NCI-H2196 treated with DMSO at 0.1 percent for 48 hours (cell line): Measurements from ENCODE around the gene CLDN11.

Experiments used
- DNase-seq: peaks from one replicate; lab custom pipeline; 2025; ENCODE audit not compliant: unreplicated experiment; lab: John Stamatoyannopoulos, UW

CLDN11 gene

DNA sequence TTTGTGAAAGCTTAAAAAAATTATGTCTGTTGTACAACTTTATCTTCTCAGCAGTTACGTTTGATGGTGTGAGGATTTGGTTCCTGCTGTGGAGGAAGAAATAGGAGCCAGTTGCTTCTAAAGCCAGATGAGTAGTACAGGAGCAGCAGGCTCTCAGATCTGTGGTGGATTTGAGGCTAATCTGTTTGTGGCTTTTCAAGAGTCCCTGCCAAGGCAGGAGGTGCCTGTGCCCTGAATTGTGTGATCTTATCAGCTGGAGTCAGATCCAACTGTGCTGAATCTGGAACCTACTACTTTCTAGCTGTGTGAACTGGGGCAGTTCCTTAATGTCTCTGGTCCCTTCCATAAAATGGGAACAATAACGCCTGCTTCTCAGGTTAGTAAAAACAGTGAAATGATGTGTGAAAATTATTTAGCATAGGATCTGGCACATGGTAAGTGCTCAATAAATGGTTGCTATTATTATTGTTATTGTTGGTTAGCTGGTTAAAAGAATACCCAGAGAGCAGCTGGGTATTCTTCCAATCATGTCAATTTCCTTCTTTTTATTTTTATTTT lies 7.7 kb downstream of the CLDN11 start:
- no peak for DNase-seq

DNA sequence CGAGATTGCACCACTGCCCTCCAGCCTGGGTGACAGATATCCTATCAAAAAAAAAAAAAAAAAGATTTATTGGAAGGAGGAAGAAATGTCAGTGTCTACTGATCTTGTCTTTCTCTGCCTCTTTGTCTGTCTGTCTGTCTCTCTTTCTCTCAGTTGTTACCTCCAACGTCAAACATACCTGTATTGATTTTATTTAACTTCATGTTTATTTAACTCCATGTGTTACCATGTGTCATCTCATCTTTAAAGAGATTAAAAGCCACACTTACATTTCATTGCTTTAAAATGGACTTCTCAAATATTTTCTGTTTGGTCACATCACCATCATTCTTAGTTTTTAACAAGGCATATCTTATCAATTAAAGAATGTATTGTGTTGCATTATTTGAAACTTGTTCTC lies 9.4 kb downstream of the CLDN11 start:
- DNase-seq, result no peak

DNA sequence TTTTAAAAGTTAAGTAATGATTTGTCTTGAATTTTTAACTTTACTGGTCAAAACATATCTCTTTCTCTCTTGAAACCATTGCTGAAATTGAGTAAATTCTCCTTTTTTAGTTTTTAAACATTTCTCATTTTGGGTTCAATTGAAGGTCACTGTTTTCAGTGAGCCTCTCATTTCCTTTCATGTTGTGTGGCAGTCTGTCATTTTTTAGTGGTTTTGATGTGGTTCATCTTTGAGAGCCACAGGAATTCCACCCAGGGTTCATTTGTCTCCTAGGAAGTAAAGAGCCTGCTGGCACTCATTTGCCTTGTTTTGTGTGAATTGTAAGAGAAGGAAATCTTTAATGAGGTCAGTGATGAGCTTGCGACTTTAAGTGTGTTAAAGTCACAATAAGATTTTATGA lies 10.4 kb downstream of the CLDN11 start:
- DNase-seq, result no peak

GRCh38 chr3:170431054-170431453 lies 12.4 kb downstream of the CLDN11 start:
- DNase-seq, result no peak

DNA sequence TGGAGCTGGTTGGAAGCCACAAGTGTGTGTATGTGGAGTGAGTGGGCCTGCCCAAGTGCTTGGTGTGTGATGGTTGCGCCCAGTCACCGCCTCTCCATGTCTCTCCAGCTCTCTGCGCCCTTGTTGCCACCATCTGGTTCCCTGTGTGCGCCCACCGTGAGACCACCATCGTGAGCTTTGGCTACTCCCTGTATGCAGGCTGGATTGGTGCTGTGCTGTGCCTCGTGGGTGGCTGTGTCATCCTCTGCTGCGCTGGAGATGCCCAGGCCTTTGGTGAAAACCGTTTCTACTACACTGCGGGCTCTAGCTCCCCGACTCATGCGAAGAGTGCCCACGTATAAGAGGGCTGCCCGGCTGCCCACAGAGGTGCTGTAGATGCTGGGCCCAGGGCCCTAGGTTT lies 13.7 kb downstream of the CLDN11 start:
- DNase-seq, result no peak

GRCh38 chr3:170436697-170437096 lies 18.0 kb downstream of the CLDN11 start:
- no peak for DNase-seq

GRCh38 chr3:170437176-170437575 lies 18.5 kb downstream of the CLDN11 start:
- DNase-seq, result no peak

DNA sequence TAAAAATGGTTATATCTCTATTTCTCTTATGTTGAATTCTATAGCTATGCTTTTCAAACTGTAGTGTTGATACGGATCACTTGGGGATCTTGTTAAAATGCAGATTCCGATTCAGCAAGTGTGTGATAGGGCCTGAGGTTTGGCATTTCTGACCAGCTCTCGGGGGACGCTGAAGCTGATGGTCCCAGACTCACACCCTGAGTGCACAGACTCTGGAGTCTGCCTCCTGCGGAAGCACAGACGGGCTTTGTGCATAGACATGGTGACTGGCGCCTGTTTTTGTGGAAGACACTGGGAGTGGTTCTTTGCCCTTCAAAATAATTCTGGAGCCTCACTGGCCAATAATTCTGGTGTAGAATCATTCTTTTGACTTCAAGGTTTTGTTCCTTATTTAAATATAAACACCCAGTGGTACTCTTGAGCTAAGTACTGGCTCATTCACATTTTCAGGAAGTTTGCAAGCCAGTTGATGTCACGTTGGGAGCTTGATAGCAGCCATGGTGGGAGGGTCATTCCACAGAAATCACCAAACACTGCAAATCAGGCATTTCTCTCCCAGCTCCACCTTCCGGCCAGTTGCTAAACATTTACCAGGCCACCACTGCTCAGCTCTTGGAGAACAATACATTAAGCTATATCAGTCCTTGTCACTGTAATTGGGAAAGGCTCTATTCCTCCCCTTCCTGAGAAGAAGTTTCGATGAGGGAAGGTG lies 19.2 kb downstream of the CLDN11 start:
- no peak for DNase-seq

GRCh38 chr3:170438836-170439235 lies 20.2 kb downstream of the CLDN11 start:
- DNase-seq, result no peak

- no peak for DNase-seq
These were observed 21.7 kb downstream of the CLDN11 start for GRCh38 chr3:170440344-170440743.

- no peak for DNase-seq
These were observed 22.7 kb downstream of the CLDN11 start for GRCh38 chr3:170441412-170441811.

DNA sequence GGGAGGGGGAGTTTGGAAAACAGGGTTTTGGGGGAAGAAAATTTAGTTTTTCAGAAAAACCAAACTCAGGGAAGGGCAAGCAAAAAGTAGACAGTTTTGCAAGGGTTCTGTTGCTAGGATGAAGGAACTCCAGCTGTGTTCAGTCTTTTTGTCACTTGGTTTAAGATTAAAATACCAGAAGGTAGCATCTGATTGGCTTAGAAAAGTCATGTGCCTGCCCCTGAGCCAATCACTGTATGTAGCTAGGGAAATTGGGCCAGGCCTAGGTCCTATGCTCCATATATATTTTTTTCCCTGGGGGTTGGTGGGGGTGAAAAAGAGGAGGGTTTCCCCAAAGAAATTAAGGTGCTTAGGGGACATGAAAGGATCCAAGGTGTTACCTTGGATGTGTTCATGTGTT lies 24.3 kb downstream of the CLDN11 start:
- DNase-seq, result no peak

DNA sequence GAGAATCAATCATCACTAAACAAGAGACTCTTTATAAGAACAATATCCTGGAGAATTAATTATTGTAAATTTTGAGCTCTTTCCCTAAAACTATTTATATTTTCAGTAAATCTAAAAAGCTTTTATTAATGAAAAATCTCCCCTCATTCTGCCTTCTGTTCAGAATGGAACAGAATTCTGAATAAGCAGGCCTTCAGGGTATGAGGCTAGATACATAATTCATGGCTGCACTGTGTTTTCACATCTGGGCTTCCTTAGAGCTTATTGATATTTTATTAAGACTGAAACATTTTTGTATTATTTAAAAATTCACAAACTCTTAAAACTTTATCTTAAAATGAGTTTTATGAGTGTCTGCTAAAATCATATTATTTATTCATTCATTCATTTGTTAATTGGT lies 24.8 kb downstream of the CLDN11 start:
- no peak for DNase-seq

DNA sequence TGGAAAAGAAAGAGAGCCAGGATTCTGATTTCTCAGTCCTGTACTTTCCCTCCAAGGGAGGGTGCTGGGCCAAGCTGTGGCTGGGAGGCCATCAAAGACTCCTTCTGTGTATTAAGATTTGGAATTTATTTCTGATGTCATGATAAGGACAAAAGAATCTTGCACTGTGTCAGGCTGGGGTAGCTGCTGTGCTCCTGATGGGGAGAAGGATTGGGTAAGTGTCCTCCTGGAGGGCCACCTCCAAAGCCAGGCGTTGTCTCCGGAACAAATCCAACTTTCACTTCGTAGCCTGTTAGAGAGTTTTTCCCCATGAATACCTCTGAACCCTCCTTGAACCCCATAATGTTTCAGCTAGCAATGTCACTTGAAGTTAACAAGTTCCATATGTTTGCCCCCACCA lies 29.9 kb downstream of the CLDN11 start:
- DNase-seq, result no peak

DNA sequence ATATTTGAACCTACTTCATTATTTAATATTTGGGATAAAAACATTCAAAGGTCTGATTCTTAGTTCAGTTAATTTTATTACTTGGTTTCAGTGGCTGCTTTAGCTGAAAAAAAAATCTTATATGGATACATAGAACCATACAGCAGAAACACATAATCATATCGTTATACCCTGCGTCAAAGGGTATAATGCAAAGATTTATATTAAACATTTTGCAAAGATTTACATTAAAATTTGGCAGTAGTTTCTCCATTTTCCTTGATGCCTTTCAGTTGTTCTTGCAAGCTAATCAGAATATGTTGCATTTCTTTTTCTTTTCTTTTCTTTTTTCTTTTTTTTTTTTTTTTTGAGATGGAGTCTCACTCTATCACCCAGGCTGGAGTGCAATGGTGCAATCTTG lies 31.4 kb downstream of the CLDN11 start:
- no peak for DNase-seq

GRCh38 chr3:170454509-170454908 lies 35.8 kb downstream of the CLDN11 start:
- DNase-seq, result no peak

DNA sequence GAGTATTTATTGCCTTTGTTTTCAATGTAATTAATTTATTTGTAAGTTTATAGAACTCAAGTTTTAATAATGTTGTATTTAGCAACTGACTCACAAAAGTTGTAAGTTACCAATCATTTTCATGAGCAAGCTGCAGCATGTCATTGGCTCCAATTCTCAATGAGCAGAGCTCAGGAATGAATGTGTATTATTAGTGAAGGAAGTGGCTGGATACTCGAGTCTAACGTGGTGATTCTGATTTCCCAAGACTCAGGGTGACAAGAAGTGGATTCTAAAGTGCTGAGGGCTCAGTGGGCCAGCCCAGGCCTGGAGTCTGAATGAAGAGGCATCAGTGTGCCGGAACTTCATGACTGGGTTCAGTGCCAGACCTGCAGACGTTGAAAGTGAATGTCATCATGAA lies 39.6 kb downstream of the CLDN11 start:
- DNase-seq, result no peak

DNA sequence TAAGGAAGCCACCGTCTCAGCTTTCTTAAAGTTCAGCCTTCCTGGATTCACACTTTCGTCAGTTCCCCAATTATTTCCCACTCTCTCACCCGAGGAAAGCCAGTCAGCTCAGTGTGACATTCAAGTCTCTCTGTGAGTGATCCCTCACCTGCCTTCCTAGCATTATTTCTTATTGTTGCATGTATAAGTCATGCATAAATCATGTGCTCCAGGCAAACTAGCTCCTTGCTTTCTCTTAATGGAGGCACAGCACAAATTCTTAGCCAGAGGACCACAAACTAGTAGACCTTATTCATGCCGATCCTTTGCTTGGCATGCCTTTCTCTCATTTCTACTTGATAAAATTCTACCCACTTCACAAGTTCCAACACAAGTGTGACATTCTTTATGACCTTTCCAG lies 44.3 kb downstream of the CLDN11 start:
- no peak for DNase-seq

GRCh38 chr3:170465955-170466354 lies 47.3 kb downstream of the CLDN11 start:
- DNase-seq, result no peak

GRCh38 chr3:170467007-170467406 lies 48.3 kb downstream of the CLDN11 start:
- no peak for DNase-seq

GRCh38 chr3:170467571-170468147 lies 49.0 kb downstream of the CLDN11 start:
- no peak for DNase-seq

DNA sequence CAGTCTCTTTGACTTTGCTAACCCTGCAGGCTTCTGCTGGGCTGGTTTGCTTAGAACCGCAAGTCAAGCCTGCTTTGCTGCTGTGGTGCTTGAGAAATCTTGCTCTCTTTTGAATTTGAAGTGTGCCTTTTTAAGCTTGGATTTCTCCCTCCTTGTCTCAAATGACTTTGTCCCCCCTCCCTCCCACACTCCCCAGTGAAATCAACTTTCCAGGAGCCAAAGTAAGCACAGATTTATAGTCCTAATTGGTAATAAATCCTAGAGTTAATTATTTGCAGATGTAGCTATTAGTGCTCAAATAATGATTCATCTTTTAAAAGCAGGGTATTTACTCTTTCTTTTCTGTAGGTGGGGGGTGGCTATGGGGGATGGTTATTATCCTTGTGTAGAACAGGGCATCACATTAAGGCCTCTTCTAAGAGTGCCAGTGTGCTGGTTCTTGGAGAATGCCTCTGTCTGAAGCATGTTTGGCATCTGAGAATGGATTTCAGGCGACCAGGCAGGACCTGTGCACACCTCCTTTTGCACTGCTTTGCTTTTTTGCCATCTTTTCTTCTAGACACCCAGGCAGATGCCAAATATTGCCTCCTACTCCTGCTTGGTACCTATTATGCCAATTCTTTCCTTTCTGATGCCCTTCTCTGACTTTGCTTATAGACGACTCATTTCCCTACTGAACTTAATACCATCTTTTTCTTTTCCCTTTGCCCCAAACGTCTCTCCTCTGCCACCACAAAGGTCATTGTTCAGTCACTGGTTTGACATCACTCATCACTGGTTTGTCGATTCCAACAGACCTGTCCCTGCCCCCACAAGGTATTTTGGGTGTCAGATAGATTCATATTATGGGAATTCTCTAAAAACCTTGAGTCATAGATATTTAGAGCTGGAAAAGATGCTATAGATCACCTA lies 50.7 kb downstream of the CLDN11 start:
- DNase-seq, result peak; percentile 43
